Skeletal muscle satellite cell (primary cell): ENCODE data around the gene VIPR2.

Experiments used
- H3K27me3 ChIP-seq: 2 replicates; pipeline ENCODE4 v1.7.0; 2013; ENCODE audit warnings: low read length; ENCODE audit not compliant: control insufficient read depth, insufficient read depth
- H3K36me3 ChIP-seq: 2 replicates; pipeline ENCODE4 v1.7.0; 2013; ENCODE audit warnings: mild to moderate bottlenecking, control low read depth, low read length; ENCODE audit not compliant: insufficient read depth
- H3K4me1 ChIP-seq: 2 replicates; pipeline ENCODE4 v1.7.0; 2013; ENCODE audit warnings: low read length; ENCODE audit not compliant: control insufficient read depth, insufficient read depth
- H3K4me2 ChIP-seq: 2 replicates; pipeline ENCODE4 v1.7.0; 2013; ENCODE audit warnings: mild to moderate bottlenecking, low read length
- H3K4me3 ChIP-seq: 2 replicates; pipeline ENCODE4 v1.7.0; 2013; ENCODE audit warnings: low read length
- H3K9ac ChIP-seq: 2 replicates; pipeline ENCODE4 v1.7.0; 2013; ENCODE audit warnings: mild to moderate bottlenecking, low read depth, low read length, moderate library complexity
- H3K9me3 ChIP-seq: replicated peaks from 2 replicates; pipeline ENCODE4 v1.7.0; 2013; ENCODE audit warnings: mild to moderate bottlenecking, control low read depth, low read length

The VIPR2 gene

DNA sequence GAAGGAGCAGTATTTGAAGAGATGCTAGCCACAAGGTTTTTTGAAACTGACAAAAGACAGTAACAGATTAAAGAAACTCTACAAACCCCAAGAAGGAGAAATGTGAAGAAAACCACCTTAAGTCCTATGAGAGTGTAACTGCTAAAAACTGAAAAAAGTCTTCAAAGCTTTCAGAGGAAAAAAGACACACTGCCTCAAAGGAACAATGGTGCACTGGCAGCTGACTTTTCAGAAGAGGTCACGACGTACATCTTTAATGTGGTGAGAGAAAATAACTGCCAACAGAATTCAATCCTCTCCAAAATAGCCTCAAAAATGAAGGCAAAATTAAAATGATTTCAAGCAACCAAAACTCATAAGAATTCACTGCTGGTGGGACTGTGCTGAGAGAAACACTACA lies 94.0 kb downstream of the VIPR2 start:
- Histone ChIP-seq H3K9ac (no peak overlapping the region), H3K4me1 (no peaks in the 10 kb centered on the region), H3K36me3 (no peaks in the 10 kb centered on the region), H3K4me3 (no peak overlapping the region), H3K27me3 (no peaks in the 10 kb centered on the region), H3K4me2 (no peak overlapping the region), H3K9me3 (no peaks in the 10 kb centered on the region)

- H3K4me3 ChIP-seq = no peak overlapping the region
- no peaks in the 10 kb centered on the region for H3K9me3 ChIP-seq
- H3K36me3 ChIP-seq = no peaks in the 10 kb centered on the region
- no peak overlapping the region for H3K9ac ChIP-seq
- H3K27me3 ChIP-seq = no peaks in the 10 kb centered on the region
- no peaks in the 10 kb centered on the region for H3K4me1 ChIP-seq
- H3K4me2 ChIP-seq = no peak overlapping the region
Measured at GRCh38 chr7:159049266-159050025, 95.2 kb downstream of the VIPR2 start.

DNA sequence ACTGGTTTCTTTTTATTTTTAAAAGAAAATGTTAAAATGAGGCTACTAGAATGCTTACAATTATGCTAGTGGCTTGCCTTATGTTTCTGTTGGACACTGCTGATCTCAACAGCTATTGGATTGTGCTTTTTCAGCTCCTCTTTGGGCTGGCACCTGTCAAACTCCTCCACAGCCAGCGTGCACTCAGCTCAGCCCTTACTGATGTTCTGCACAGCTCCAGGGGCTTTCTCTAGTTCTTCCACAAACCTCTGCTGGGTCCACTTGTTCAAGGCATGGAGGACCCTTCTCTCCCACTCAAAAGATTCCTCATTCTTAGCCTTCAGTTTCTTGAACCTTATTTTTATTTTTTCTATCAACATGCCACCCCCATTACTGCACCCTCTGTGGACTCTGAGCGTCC lies 96.0 kb downstream of the VIPR2 start:
- Histone ChIP-seq H3K9me3 (no peaks in the 10 kb centered on the region), H3K4me2 (no peak overlapping the region), H3K4me1 (no peaks in the 10 kb centered on the region), H3K36me3 (no peaks in the 10 kb centered on the region), H3K4me3 (no peak overlapping the region), H3K9ac (no peak overlapping the region), H3K27me3 (no peaks in the 10 kb centered on the region)

DNA sequence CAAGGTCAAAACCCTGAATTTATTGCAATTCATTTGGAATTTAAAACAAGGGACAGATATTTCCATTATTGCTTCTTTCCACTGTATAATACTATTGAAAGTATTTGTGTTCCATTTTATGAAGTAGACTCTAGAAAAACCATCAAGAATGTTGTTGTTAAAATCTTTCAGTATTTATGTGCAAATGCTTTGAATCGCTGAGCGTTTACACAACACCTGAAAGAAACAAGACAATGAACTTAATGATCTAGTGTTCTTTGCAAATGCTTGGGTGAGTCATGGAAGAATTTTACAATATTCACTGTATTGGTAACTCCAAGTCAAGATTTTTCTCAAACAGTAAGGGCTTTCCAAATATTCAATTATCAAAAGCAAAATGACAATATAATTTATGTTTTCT lies 97.1 kb downstream of the VIPR2 start:
- no peaks in the 10 kb centered on the region for H3K9me3 ChIP-seq
- no peaks in the 10 kb centered on the region for H3K36me3 ChIP-seq
- H3K27me3 ChIP-seq = no peaks in the 10 kb centered on the region

GRCh38 chr7:159046300-159046699 lies 98.4 kb downstream of the VIPR2 start:
- no peaks in the 10 kb centered on the region for H3K36me3 ChIP-seq
- no peak overlapping the region for H3K4me2 ChIP-seq
- H3K9ac ChIP-seq = no peak overlapping the region
- H3K4me1 ChIP-seq = no peaks in the 10 kb centered on the region
- H3K4me3 ChIP-seq = no peak overlapping the region
- H3K27me3 ChIP-seq = no peaks in the 10 kb centered on the region
- no peaks in the 10 kb centered on the region for H3K9me3 ChIP-seq

More for the DNA sequence above, 97.1 kb downstream of the VIPR2 start:
- H3K4me2 ChIP-seq = no peak overlapping the region
- H3K9ac ChIP-seq = no peak overlapping the region
- H3K4me1 ChIP-seq = no peaks in the 10 kb centered on the region
- no peak overlapping the region for H3K4me3 ChIP-seq

GRCh38 chr7:159045839-159046238 lies 98.8 kb downstream of the VIPR2 start:
- no peaks in the 10 kb centered on the region for H3K4me1 ChIP-seq
- H3K36me3 ChIP-seq = no peaks in the 10 kb centered on the region
- no peaks in the 10 kb centered on the region for H3K27me3 ChIP-seq
- no peak overlapping the region for H3K4me2 ChIP-seq
- H3K9me3 ChIP-seq = no peaks in the 10 kb centered on the region
- H3K9ac ChIP-seq = no peak overlapping the region
- H3K4me3 ChIP-seq = no peak overlapping the region

- Histone ChIP-seq H3K27me3 (no peaks in the 10 kb centered on the region), H3K9ac (no peak overlapping the region), H3K4me3 (no peak overlapping the region), H3K4me2 (no peak overlapping the region), H3K9me3 (no peaks in the 10 kb centered on the region), H3K4me1 (no peaks in the 10 kb centered on the region), H3K36me3 (no peaks in the 10 kb centered on the region)
Measured at GRCh38 chr7:159042581-159043101, 102.0 kb downstream of the VIPR2 start.

DNA sequence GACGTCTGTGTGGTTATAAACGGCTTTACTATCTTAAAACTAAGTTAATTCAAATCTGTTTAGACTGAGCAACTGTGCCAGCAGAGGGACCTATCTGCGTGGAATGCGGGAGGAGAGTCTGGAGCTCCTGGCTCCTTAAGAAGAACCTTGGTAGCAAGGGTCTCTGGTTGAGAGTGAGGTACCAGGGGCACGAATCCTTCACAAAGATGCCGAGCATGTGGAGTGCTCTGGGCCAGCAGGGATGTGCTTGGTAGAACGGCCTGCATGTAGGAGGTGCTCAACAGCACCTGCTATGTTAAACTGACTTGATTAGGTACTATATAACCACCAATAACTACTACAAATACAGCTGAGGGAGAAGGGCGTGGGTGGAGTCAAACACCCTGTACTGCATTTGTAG lies 102.6 kb downstream of the VIPR2 start:
- no peaks in the 10 kb centered on the region for H3K27me3 ChIP-seq
- no peaks in the 10 kb centered on the region for H3K4me1 ChIP-seq
- no peak overlapping the region for H3K9ac ChIP-seq
- no peaks in the 10 kb centered on the region for H3K36me3 ChIP-seq
- no peak overlapping the region for H3K4me3 ChIP-seq
- no peaks in the 10 kb centered on the region for H3K9me3 ChIP-seq
- H3K4me2 ChIP-seq = no peak overlapping the region

- H3K4me1 ChIP-seq = no peaks in the 10 kb centered on the region
- H3K4me3 ChIP-seq = no peak overlapping the region
- no peak overlapping the region for H3K4me2 ChIP-seq
- no peaks in the 10 kb centered on the region for H3K27me3 ChIP-seq
- no peaks in the 10 kb centered on the region for H3K36me3 ChIP-seq
- H3K9ac ChIP-seq = no peak overlapping the region
- no peaks in the 10 kb centered on the region for H3K9me3 ChIP-seq
Measured at GRCh38 chr7:159040912-159041711, 103.6 kb downstream of the VIPR2 start.

GRCh38 chr7:159040146-159040545 lies 104.5 kb downstream of the VIPR2 start:
- Histone ChIP-seq H3K36me3 (no peaks in the 10 kb centered on the region), H3K9me3 (no peaks in the 10 kb centered on the region), H3K9ac (no peak overlapping the region)

DNA sequence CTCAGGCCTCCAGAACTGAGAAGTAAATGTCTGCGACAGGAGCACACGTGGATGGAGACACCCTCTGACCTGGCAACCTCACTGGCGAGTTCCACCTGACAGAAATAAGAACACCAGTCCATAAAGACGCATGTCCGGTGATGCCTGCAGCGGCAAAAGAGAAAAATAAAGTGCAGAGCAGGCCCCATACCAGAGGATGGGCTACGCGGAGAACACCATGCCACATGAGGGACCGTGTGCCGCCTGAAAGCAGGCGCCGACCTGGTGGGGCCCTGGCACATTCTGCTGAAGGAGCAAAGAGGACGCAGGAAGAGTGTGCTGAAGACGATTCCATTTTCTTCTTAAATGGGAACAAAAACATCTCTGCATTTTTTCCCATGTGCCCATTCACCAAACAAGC lies 105.0 kb downstream of the VIPR2 start:
- Histone ChIP-seq H3K36me3 (no peaks in the 10 kb centered on the region), H3K4me3 (no peak overlapping the region), H3K27me3 (no peaks in the 10 kb centered on the region), H3K9ac (no peak overlapping the region), H3K4me1 (no peaks in the 10 kb centered on the region), H3K9me3 (no peaks in the 10 kb centered on the region), H3K4me2 (no peak overlapping the region)

More at GRCh38 chr7:159040146-159040545, 104.5 kb downstream of the VIPR2 start:
- H3K4me2 ChIP-seq = no peak overlapping the region
- H3K4me3 ChIP-seq = no peak overlapping the region
- no peaks in the 10 kb centered on the region for H3K27me3 ChIP-seq
- no peaks in the 10 kb centered on the region for H3K4me1 ChIP-seq
